ENCODE results near the gene MOV10L1.

MOV10L1 gene

DNA sequence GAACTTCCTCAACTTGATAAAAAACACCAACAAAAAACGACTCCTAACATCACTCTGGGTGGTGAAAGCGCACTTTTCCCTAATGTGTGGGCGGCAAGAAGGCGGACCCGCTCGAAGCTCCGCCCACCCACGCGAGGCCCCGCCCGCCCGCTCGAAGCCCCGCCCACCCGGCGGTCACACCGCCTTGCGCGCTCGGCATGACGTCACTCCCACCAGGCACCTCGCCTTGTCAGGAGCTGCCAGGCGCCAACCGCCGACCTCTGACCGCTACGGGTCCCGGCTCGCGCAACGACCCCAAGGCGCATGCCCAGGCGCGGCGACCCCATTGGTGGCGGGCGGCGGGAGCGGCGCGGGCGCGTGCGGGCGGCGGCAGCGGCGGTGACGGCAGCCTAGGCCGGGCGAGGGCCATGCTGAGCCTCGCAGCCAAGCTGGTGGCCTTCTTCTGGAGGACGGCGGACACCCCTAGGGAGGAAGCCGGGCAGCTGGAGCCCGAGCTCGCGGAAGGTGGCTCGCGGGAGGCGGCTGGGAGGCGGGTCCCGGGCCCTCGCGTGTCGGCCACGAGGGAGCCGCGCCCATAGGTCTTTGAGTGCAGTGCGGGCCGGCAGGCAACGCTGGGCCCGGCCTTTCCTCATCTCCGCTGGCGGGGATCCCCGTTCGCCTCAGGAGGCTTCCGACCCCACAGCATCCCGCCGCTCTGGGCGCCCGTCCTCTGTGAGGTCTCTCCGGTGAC, at the start of gene MOV10L1:
Gene MOV10L1 (plus strand): TSS at position 325 of the 730 bp plus-strand sequence. CDS start 83 bp downstream, at position 408.
- Histone ChIP-seq H3K36me3 (ENCODE audit: insufficient read depth, low read length) (no peaks in the 10 kb centered on the region; the same call in 1 of the 2 replicates), H3K9ac (ENCODE audit: low read depth, low read length) (no peak within 1 kb of the TSS), H3K4me1 (ENCODE audit: insufficient read depth, low read length) (peaks cover 9% of the 10 kb centered on the region; the same call in 1 of the 2 replicates), H3K9me3 (ENCODE audit: control insufficient read depth, insufficient read depth, low read length) (no peaks in the 10 kb centered on the region)

DNA sequence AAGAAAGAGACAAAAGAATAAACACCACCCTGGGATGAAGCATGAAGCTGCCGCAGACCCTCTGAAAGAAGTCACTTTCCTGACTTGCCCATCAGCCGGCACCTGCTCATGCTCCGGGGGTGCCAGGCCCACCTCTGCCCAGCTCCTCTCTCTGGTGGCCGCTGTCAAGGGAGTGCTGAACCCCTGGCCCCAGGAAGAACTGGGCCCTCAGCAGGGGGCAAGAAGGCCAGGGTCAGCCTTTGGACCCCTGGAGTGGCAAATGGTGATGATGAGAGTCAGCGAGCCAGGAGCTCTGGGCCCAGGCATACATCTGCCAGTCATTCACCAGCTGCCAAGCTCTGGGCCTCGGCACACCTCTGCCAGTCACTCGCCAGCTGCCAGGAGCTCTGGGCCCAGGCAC, 49.1 kb upstream of the MOV10L1 start:
- Histone ChIP-seq H3K9me3 (ENCODE audit: control insufficient read depth, insufficient read depth, low read length) (no peaks in the 10 kb centered on the region), H3K9ac (ENCODE audit: low read depth, low read length) (no peak overlapping the region), H3K4me1 (ENCODE audit: insufficient read depth, low read length) (no peaks in the 10 kb centered on the region), H3K36me3 (ENCODE audit: insufficient read depth, low read length) (no peaks in the 10 kb centered on the region)

DNA sequence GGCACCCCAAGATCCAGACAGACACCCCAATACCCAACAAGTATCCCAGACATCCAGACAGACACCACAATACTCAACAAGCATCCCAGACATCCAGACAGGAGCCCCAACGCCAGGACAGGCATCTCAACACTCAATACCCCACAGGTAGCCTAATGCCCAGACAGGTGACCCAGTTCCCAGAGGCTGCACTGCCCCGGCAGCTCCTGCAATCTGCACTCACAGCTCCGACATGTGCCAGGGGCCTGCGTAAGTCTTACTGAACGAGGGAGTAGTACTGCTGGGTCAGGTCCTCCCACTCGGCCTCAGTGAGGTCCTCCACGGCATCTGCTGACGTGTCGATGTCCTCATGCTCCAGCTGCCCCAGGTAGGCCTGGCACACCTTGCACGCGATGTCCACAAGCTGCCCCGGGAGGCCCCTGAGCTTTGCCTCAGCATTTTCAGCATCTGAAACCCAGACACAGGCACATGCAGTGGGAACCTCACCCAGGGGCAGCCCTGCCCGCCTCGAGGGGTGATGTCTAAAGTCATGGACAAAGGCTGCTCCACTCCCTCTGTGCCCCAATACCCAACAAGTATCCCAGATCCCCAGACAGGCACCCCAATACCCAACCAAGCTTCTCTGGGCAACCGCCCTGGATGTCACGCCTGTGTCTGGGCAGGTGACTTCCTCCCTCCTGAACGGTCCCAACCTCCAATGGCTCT, 48.3 kb upstream of the MOV10L1 start:
- H3K9me3 ChIP-seq (ENCODE audit: control insufficient read depth, insufficient read depth, low read length): no peaks in the 10 kb centered on the region
- H3K36me3 ChIP-seq (ENCODE audit: insufficient read depth, low read length): no peaks in the 10 kb centered on the region
- H3K9ac ChIP-seq (ENCODE audit: low read depth, low read length): no peak overlapping the region
- H3K4me1 ChIP-seq (ENCODE audit: insufficient read depth, low read length): no peaks in the 10 kb centered on the region

DNA sequence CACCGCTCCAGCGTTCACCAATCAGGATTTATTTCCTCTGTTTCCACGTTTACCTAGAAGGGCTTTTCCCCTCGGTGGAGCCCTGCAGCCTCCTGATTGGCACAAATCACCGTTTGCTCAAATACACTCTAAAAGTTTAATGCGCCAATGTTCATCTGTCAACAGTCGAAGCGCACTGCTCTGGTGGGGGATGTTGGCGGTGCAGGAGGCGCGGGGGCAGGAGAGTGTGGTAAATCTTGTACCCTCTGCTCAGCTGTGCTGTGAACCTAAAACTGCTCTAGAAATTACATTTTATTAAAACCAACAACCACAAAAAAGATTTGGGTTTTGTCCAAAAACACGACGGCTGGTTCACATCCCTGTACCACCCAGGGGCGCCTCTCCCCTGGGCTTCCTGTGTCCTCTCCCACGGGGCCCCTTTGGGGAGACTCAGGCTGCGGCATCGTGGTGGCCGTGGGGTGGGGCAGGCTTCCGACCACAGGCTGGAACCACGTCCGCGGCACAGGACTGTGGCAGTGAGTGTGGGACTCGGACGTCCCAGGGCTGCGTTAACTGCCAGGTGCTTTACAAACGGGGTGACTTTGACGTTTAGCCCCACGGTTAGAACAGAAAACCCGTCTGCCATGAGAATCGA, 45.2 kb upstream of the MOV10L1 start:
- no peaks in the 10 kb centered on the region for H3K4me1 ChIP-seq (ENCODE audit: insufficient read depth, low read length)
- no peaks in the 10 kb centered on the region for H3K9me3 ChIP-seq (ENCODE audit: control insufficient read depth, insufficient read depth, low read length)
- no peaks in the 10 kb centered on the region for H3K36me3 ChIP-seq (ENCODE audit: insufficient read depth, low read length)
- no peak overlapping the region for H3K9ac ChIP-seq (ENCODE audit: low read depth, low read length)

DNA sequence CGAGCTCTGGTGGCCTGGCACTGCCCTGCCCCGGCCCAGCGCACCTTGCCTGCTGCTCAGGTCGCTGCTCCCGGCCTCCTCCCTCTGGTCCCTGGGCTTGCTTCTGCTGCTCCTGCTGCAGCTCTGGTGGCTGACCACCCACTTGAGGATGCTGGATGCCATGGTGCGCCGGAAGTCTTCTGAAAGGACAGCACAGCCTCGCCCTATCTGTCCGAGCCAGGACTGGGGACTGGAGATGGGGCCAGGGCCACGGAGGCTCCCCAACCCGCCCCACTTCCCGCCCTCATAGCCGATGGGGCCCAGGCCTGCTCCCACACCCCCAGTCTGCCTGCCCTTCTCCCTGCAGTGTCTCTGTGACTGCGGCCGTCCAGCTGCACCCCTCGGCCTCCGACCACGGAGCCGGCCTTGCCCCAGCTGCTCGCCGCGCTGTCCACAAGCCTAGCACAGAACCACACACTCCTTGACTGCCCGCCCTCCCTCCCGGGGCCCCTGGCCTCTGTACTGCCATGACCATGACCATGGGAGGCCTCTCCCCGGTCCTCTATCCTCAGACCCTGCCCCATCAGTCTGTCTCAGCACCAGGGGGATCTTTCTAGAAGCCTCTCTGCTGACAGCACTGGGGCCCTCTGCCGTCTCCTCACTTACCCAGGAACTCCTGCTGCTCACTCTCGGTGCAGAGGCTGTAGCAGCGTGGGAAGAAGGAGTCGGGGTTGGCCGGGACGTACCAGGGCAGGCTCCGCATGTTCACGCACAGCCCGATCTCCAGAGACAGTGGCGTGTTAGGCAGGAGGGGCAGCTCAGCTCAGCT, 44.4 kb upstream of the MOV10L1 start:
- H3K9ac ChIP-seq (ENCODE audit: low read depth, low read length): no peak overlapping the region
- no peaks in the 10 kb centered on the region for H3K9me3 ChIP-seq (ENCODE audit: control insufficient read depth, insufficient read depth, low read length)
- no peaks in the 10 kb centered on the region for H3K36me3 ChIP-seq (ENCODE audit: insufficient read depth, low read length)
- H3K4me1 ChIP-seq (ENCODE audit: insufficient read depth, low read length): no peaks in the 10 kb centered on the region

DNA sequence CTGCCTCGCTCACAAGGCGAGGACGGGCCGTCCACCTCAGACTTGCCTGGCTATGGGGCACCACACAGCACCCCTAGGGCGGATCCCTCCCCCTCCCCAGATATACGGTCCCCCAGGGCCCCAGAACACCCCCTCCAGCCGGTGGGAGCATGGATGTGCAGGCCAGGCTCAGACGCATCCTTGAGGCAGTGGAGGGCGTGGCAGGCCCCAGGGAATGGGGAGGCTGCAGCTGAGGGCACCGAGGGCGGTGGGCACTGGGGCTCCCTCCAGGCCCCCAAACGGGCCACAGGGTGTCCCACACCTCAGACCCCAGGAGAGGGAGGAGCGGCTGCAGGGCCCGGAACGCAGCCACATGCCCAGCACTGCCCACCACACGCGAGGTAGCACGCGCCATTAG, 43.8 kb upstream of the MOV10L1 start:
- no peaks in the 10 kb centered on the region for H3K9me3 ChIP-seq (ENCODE audit: control insufficient read depth, insufficient read depth, low read length)
- no peak overlapping the region for H3K9ac ChIP-seq (ENCODE audit: low read depth, low read length)
- no peaks in the 10 kb centered on the region for H3K4me1 ChIP-seq (ENCODE audit: insufficient read depth, low read length)
- H3K36me3 ChIP-seq (ENCODE audit: insufficient read depth, low read length): no peaks in the 10 kb centered on the region

DNA sequence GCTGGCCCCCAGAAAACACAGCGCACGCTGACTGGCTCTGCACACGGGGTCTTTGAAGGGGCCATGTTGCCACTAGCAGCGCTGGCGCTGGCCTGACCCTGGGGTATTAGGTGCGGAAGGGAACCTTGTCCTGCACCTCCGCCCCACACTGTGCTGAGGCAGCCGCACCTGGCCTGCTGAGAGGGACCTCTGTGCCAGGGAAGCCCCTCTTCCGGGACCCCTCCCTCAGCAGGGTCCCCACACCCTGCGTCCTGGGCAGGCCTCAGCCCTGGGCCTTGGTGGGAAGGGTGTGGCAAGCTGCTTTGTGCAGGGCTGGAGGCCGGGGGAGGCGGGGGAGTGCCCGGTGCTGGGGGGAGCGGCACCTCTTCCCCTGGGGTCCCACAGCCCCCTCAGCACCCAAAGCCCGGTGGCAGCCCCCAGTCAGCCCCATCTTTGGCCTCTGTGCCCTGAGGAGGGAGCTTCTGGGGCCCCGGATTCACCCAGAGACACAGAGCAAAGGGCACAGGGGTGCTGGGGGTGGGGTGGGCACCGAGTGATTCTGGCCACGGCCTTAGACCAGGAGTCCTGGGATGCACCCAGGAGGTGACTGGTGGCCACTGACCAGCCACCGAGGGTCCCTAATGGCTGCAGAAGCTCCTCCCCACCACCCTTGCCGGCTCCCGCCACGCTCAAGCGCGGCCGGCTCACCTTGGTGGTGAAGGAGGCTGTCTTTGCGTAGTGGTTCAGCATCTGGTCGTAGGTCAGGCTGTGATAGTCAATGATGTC, 43.1 kb upstream of the MOV10L1 start:
- H3K4me1 ChIP-seq (ENCODE audit: insufficient read depth, low read length): no peaks in the 10 kb centered on the region
- H3K9ac ChIP-seq (ENCODE audit: low read depth, low read length): no peak overlapping the region
- H3K9me3 ChIP-seq (ENCODE audit: control insufficient read depth, insufficient read depth, low read length): no peaks in the 10 kb centered on the region
- H3K36me3 ChIP-seq (ENCODE audit: insufficient read depth, low read length): no peaks in the 10 kb centered on the region

DNA sequence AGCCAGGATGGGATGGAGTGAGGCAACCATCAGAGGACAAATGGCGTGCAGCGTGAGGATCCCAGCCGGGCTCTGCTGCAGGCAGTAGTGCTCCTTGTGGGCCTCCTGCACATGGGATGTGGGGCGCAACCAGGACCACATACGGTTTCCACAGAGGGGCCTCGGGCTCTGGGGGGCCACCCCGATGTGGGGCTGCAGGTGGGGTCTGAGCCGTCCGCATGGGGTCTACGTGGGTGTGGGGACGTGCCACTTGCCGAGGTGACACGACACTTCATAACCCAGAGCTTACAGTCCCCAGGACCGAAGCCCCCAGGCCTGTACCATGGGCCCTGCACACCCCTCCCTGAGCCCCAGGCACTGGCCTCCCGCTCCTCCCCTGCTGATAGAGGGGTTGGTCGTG, 42.5 kb upstream of the MOV10L1 start:
- Histone ChIP-seq H3K9me3 (ENCODE audit: control insufficient read depth, insufficient read depth, low read length) (no peaks in the 10 kb centered on the region), H3K9ac (ENCODE audit: low read depth, low read length) (no peak overlapping the region), H3K36me3 (ENCODE audit: insufficient read depth, low read length) (no peaks in the 10 kb centered on the region), H3K4me1 (ENCODE audit: insufficient read depth, low read length) (no peaks in the 10 kb centered on the region)

DNA sequence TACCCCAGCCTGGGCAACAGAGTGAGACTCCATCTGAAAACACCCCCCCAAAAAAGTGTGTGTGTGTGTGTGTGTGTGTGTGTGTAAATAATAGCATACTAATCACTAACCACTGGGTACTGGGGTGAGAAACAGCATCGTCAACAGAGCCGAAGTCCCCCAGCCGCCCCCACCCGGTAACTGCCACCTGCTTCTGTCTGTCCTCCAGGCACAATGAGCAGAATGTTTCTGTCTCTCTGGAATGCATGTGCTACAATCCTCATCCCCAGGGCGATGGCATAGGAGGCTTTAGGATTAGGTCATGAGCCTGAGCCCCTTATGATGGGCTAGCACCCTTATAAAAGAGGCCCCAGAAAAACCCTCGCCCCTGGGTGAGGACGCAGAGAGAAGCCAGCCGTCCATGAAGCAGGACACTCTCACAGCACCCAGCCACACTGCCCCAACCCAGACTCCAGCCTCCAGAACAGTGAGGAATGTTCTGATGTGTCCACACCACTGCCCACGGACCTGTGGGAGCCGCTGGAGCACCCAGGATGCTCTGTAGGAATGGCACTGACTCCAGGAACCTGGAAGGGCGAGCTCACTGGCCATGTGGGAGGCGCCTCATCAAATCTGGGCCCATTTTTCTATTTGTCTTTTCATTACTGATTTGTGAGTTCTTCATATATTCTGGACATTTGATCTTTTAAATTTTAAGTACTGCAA, 41.6 kb upstream of the MOV10L1 start:
- H3K9ac ChIP-seq (ENCODE audit: low read depth, low read length): no peak overlapping the region
- H3K9me3 ChIP-seq (ENCODE audit: control insufficient read depth, insufficient read depth, low read length): no peaks in the 10 kb centered on the region
- no peaks in the 10 kb centered on the region for H3K36me3 ChIP-seq (ENCODE audit: insufficient read depth, low read length)
- H3K4me1 ChIP-seq (ENCODE audit: insufficient read depth, low read length): no peaks in the 10 kb centered on the region

DNA sequence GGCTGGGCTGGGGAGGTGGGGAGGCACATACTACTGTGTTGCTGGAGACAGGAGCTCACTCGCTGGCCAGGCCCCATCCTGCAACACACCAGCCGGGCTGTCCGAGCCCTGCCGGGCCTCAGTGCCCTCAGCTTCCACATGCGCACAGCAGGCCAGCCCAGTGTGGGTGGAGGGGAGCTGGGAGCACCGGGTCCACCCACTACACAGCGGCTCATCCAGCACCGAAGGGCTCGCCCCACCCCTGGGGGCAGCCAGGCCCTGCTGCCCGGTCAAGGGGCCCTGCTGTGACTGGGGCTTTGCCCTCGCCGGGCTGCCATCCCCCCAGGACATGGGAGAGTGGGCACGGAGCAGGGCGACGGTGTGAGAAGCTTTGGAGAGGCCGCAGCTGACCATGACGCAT, 41.0 kb upstream of the MOV10L1 start:
- Histone ChIP-seq H3K9ac (ENCODE audit: low read depth, low read length) (no peak overlapping the region), H3K36me3 (ENCODE audit: insufficient read depth, low read length) (no peaks in the 10 kb centered on the region), H3K4me1 (ENCODE audit: insufficient read depth, low read length) (no peaks in the 10 kb centered on the region), H3K9me3 (ENCODE audit: control insufficient read depth, insufficient read depth, low read length) (no peaks in the 10 kb centered on the region)

DNA sequence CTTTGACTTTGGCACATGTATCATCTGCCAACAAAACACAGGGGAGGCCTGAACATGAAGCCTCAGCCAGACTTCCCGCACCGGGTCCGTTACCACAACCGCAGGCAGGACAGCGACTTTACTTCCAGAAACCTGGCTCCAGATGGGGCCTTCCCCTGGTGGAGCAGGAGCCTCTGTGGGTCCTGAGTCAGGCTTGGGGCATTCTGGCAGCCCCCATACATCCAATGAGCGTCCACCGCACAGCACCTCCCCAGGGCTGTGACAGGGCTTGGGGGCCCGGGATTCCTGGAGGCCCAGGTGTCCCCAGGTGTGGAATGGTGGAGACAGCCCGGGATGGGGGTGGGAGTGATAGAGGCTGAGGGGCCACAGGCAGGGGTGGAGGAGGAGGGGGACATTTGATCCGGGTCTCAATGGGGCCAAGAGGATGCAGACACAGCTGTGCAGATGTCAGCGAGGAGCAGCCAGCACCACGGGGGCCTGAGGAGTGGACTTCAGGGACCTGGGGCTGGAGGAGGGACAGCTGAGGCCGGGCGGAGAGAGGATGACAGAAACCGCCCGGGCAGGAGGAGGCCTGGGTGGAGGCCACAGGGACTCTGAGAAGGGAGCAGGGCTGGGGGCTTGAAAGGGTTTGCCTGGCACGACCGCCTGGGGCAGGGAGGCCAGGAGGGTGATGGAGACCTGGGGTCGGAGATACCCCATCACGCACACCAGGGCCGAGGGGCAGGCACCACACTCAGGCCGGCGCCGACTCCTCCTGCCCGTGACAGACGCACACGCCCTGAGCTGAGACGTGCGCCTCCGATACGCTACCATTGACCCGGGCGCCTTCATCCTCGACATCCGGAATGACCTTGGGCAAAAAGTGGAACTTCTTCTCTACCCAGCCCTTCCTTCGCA, 40.3 kb upstream of the MOV10L1 start:
- no peaks in the 10 kb centered on the region for H3K4me1 ChIP-seq (ENCODE audit: insufficient read depth, low read length)
- no peak overlapping the region for H3K9ac ChIP-seq (ENCODE audit: low read depth, low read length)
- H3K36me3 ChIP-seq (ENCODE audit: insufficient read depth, low read length): no peaks in the 10 kb centered on the region
- H3K9me3 ChIP-seq (ENCODE audit: control insufficient read depth, insufficient read depth, low read length): no peaks in the 10 kb centered on the region

DNA sequence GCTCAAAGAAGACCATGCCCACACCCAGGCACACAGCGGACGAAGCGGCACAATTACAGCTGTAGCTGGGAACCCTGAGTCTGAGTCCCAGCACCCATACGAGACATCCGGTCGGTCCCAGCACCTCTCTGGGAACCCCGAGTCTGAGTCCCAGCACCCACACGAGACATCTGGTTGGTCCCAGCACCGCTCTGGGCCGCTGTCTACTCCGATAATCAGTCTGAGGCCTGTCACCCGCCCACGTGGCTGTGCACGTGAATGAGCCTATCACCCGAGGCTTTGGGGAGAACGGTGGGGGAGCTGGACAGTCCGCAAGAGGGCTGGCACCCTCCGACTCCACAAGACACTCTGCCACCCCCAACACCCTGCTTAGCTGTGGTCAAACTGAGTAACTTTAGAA, 37.9 kb upstream of the MOV10L1 start:
- Histone ChIP-seq H3K9me3 (ENCODE audit: control insufficient read depth, insufficient read depth, low read length) (no peaks in the 10 kb centered on the region), H3K9ac (ENCODE audit: low read depth, low read length) (no peak overlapping the region), H3K36me3 (ENCODE audit: insufficient read depth, low read length) (no peaks in the 10 kb centered on the region), H3K4me1 (ENCODE audit: insufficient read depth, low read length) (no peaks in the 10 kb centered on the region)

Data from ES-I3 (cell line).